GM12892 (cell line): ENCODE data around the gene BCAP29.

Experiments used
- POLR2A ChIP-seq: IDR thresholded peaks from 2 replicates; pipeline ENCODE4 v1.6.1; 2011; ENCODE audit warnings: low read depth, low read length, control low read depth
- POLR2AphosphoS5 ChIP-seq: IDR thresholded peaks from 2 replicates; pipeline ENCODE4 v1.6.1; 2011; ENCODE audit warnings: low read depth, low read length, control low read depth
- TAF1 ChIP-seq: IDR thresholded peaks from 2 replicates; pipeline ENCODE4 v1.6.1; 2011; ENCODE audit warnings: low read depth, mild to moderate bottlenecking, control low read depth, low read length, borderline replicate concordance

- TF ChIP-seq POLR2A (no peak), TAF1 (no peak), POLR2AphosphoS5 (no peak)
Observed at GRCh38 chr7:107641676-107642075, 61.6 kb downstream of the BCAP29 start.
